HepG2 (cell line): Measurements from ENCODE around the gene PLA2G4A. TPM values are rescaled to one million over a fixed set of nuclear protein-coding genes. Genes with fewer than 3 reads are reported as not detected.

Experiments
- ATAC-seq: fragments of 200-7000 bp; cut with Tn5 transposase; 3 replicates; pipeline ENCODE4 v1.9.1; 2020; ENCODE audit warnings: mild to moderate bottlenecking, moderate library complexity
- BruUV-seq: library from RNA; stranded (reverse); fragments of 400-500 nt; replicated peaks from 2 replicates; lab custom pipeline; 2021; lab: Mats Ljungman, UMichigan
- CTCF ChIA-PET: fragments of 300-600 bp; formaldehyde crosslinking; extraction: SDS; loops from one replicate; lab custom pipeline; 2021; ENCODE audit warnings: low total read pairs, inconsistent platforms, low intra/inter-chr PET ratio; lab: Yijun Ruan, JAX
- POLR2A ChIA-PET: fragments of 350-600 bp; sonication (Branson Sonifier 250); formaldehyde crosslinking; loops from one replicate; lab custom pipeline; 2020; ENCODE audit warnings: antibody characterized with exemption, inconsistent platforms; lab: Yijun Ruan, JAX
- DNase-seq: peaks from one replicate; pipeline ENCODE4 v3.0.0-alpha.2; 2015; ENCODE audit warnings: low spot score
- FAIRE-seq: peaks from 3 replicates; lab custom pipeline; 2011; peaks lifted over from hg19 to GRCh38; lab: Jason Lieb, UNC
- H2AFZ ChIP-seq: one replicate; pipeline ENCODE4 v1.6.1; 2011; ENCODE audit warnings: low read length, inconsistent platforms
- H3K27ac ChIP-seq: fragments of 300-600 bp; 3 replicates; pipeline ENCODE4 v1.8.0; 2011; ENCODE audit warnings: mixed run types, mild to moderate bottlenecking, mixed read lengths, low read length, inconsistent platforms; ENCODE audit not compliant: insufficient read depth; ENCODE audit errors: extremely low read length
- H3K27me3 ChIP-seq, 2 experiments: fragments of 200-600 bp in 1 of 2; 2 replicates in 1 of 2; 3 replicates in 1 of 2; pipeline versions ENCODE4 v1.6.0 to v1.8.0; 2011; ENCODE audit warnings: low read length in 2 of 2, mild to moderate bottlenecking in 2 of 2, moderate library complexity in 2 of 2, inconsistent platforms in 1 of 2; ENCODE audit not compliant: insufficient read depth in 2 of 2, control insufficient read depth in 1 of 2
- H3K36me3 ChIP-seq, 2 experiments: fragments of 200-600 bp in 1 of 2; replicated peaks in 1 of 2; 2 replicates in 1 of 2; 3 replicates in 1 of 2; pipeline versions ENCODE4 v1.5.1 to v1.8.0; 2011; ENCODE audit warnings: low read length in 2 of 2, inconsistent platforms in 1 of 2; ENCODE audit not compliant: insufficient read depth in 2 of 2, control insufficient read depth in 1 of 2
- H3K4me1 ChIP-seq: 2 replicates; pipeline ENCODE4 v1.5.1; 2012; ENCODE audit warnings: low read length, inconsistent platforms; ENCODE audit not compliant: insufficient read depth
- H3K4me2 ChIP-seq: 2 replicates; pipeline ENCODE4 v1.6.0; 2011; ENCODE audit warnings: low read depth, low read length, inconsistent platforms
- H3K4me3 ChIP-seq, 3 experiments: fragments of 200-600 bp in 1 of 3; sonication (generic), shearing (Covaris generic) in 1 of 3; replicated peaks in 1 of 3; 2 replicates each; pipeline ENCODE4 v1.5.1; 2011 to 2016; ENCODE audit warnings: low read length in 3 of 3, inconsistent platforms in 2 of 3, low read depth in 2 of 3, mild to moderate bottlenecking in 2 of 3, control low read depth in 1 of 3, mixed read lengths in 1 of 3; ENCODE audit not compliant: insufficient read depth in 1 of 3
- H3K79me2 ChIP-seq: one replicate; pipeline ENCODE4 v1.6.1; 2011; ENCODE audit warnings: low read length, inconsistent platforms; ENCODE audit not compliant: insufficient read depth
- H3K9ac ChIP-seq: 2 replicates; pipeline ENCODE4 v1.6.0; 2011; ENCODE audit warnings: mild to moderate bottlenecking, low read depth, low read length, inconsistent platforms; ENCODE audit not compliant: insufficient read depth
- H3K9me3 ChIP-seq: 2 replicates; pipeline ENCODE4 v1.5.1; 2012; ENCODE audit warnings: mild to moderate bottlenecking, low read length
- H4K20me1 ChIP-seq: 2 replicates; pipeline ENCODE4 v1.6.0; 2011; ENCODE audit warnings: inconsistent platforms, mild to moderate bottlenecking, low read length, moderate library complexity; ENCODE audit not compliant: insufficient read depth
- CEBPZ ChIP-seq: IDR thresholded peaks from 2 replicates; pipeline ENCODE4 v1.6.1; 2012; ENCODE audit warnings: low read length, improper control_type of control experiment
- E2F1 ChIP-seq: sonication (generic); formaldehyde crosslinking; IDR thresholded peaks from 2 replicates; pipeline ENCODE4 v1.5.0; 2020; ENCODE audit warnings: missing genetic modification reagents
- FOSL1 ChIP-seq: sonication (generic); formaldehyde crosslinking; IDR thresholded peaks from 2 replicates; pipeline ENCODE4 v1.9.0; 2021; ENCODE audit warnings: missing genetic modification reagents, borderline replicate concordance
- HMG20A ChIP-seq: IDR thresholded peaks from 2 replicates; pipeline ENCODE4 v1.6.1; 2016; ENCODE audit warnings: borderline replicate concordance
- MZF1 ChIP-seq: sonication (generic); formaldehyde crosslinking; IDR thresholded peaks from 2 replicates; pipeline ENCODE4 v1.8.1; 2023; ENCODE audit warnings: mild to moderate bottlenecking, missing genetic modification reagents, borderline replicate concordance
- NR2C2 ChIP-seq: sonication (generic); formaldehyde crosslinking; IDR thresholded peaks from 2 replicates; pipeline ENCODE4 v1.4.0; 2020; ENCODE audit warnings: missing genetic modification reagents, mild to moderate bottlenecking, moderate library complexity, borderline replicate concordance
- ONECUT2 ChIP-seq: sonication (generic); formaldehyde crosslinking; IDR thresholded peaks from 2 replicates; pipeline ENCODE4 v1.4.0; 2020; ENCODE audit warnings: missing genetic modification reagents
- POLR2G ChIP-seq: fragments of 200-400 bp; formaldehyde crosslinking; IDR thresholded peaks from 2 replicates; pipeline ENCODE4 v1.6.1; 2018; ENCODE audit warnings: mild to moderate bottlenecking, low read depth, low read length, moderate library complexity
- TMF1 ChIP-seq: sonication (generic); formaldehyde crosslinking; IDR thresholded peaks from 2 replicates; pipeline ENCODE4 v1.8.1; 2022; ENCODE audit warnings: low read depth, missing genetic modification reagents
- ZFP37 ChIP-seq: sonication (generic); formaldehyde crosslinking; IDR thresholded peaks from 2 replicates; pipeline ENCODE4 v1.4.0; 2020; ENCODE audit warnings: missing genetic modification reagents, borderline replicate concordance
- ZFP41 ChIP-seq: sonication (generic); formaldehyde crosslinking; IDR thresholded peaks from 2 replicates; pipeline ENCODE4 v1.4.0; 2020; ENCODE audit warnings: mild to moderate bottlenecking, missing genetic modification reagents, borderline replicate concordance
- ZNF205 ChIP-seq: IDR thresholded peaks from 2 replicates; pipeline ENCODE4 v1.6.1; 2018; ENCODE audit warnings: missing biosample characterization, missing genetic modification reagents
- ZNF230 ChIP-seq: sonication (generic); formaldehyde crosslinking; IDR thresholded peaks from 2 replicates; pipeline ENCODE4 v1.4.0; 2020; ENCODE audit warnings: mild to moderate bottlenecking, missing genetic modification reagents
- ZNF556 ChIP-seq: sonication (generic); formaldehyde crosslinking; IDR thresholded peaks from 2 replicates; pipeline ENCODE4 v1.4.0; 2020; ENCODE audit warnings: mild to moderate bottlenecking, missing genetic modification reagents, borderline replicate concordance
- WGBS: methylation state at CpG from one replicate; pipeline ENCODE4 v1.1.6; 2017; ENCODE audit warnings: low lambda C conversion rate; 5-methylcytosine and 5-hydroxymethylcytosine counted together
- in situ Hi-C: cut with HindIII; loops from 2 replicates; pipeline ENCODE4 v1.10.0; 2017; ENCODE audit warnings: low pct_unique_long_range_greater_than_20kb; ENCODE audit not compliant: extremely low pct_ligation_motif_present
- intact Hi-C: fragments of 100-400 bp; cut with micrococcal nuclease; formaldehyde crosslinking; loops from one replicate; pipeline ENCODE4 v1.10.0; 2022; ENCODE audit not compliant: unreplicated experiment
- polyA plus RNA-seq, 8 experiments: library from polyadenylated mRNA; depleted of rRNA in 3 of 8; stranded (reverse) in 7 of 8; unstranded in 1 of 8; fragments of >200 nt; fragmentation: Illumina TruSeq in 4 of 8; extraction: Trizol in 4 of 8; gene quantifications; 2 replicates each; pipeline versions ENCODE4 v1.2.1 to v1.2.3, GENCODE V29; 2011 to 2016; ENCODE audit warnings: low read depth in 4 of 8, missing spikeins in 1 of 8, mixed read lengths in 1 of 8; ENCODE audit not compliant: insufficient read depth in 1 of 8
- total RNA-seq, 5 experiments: library from RNA; depleted of rRNA; stranded (reverse); fragments of >200 nt; fragmentation: Illumina TruSeq; extraction: Trizol; gene quantifications; 2 replicates each; pipeline ENCODE4 v1.2.3, GENCODE V29; 2016; ENCODE audit warnings: low read depth in 1 of 5

The PLA2G4A gene
- total and polyA plus RNA-seq, 2 of the 13 experiments (the other 11 are each of a cell fraction or from before 2014, with no cell fraction given) = not detected

- no peak for TF ChIP-seq E2F1 (CRISPR knock-in tag)
- TF ChIP-seq ZFP41 (CRISPR knock-in tag) = no peak
- intact Hi-C loops (no loop called here), in situ Hi-C loops (no loop called here)
- Histone ChIP-seq H3K79me2 (no peaks in the 10 kb centered on the region), H3K27ac (no peak overlapping the region), H4K20me1 (no peaks in the 10 kb centered on the region), H3K36me3 (no peaks in the 10 kb centered on the region), H3K4me1 (no peaks in the 10 kb centered on the region), H3K9me3 (no peaks in the 10 kb centered on the region), H2AFZ (no peak overlapping the region), H3K4me3 (no peak overlapping the region), H3K4me2 (no peak overlapping the region), H3K27me3 (no peaks in the 10 kb centered on the region), H3K9ac (no peak overlapping the region)
- ATAC-seq = no peak
- DNase-seq = no peak
- FAIRE-seq = no peak
- ChIA-PET CTCF (no interaction called here), POLR2A (no interaction called here)
- 16% methylated on average over 2 of the region's 2 CpGs for WGBS
- BruUV-seq = no TSS peak
Observed at GRCh38 chr1:186838380-186839040, 9.8 kb downstream of the PLA2G4A start.

GRCh38 chr1:186839041-186839400 lies 10.3 kb downstream of the PLA2G4A start:
- 0% methylated on average over 2 of the region's 2 CpGs for WGBS
- CTCF ChIA-PET = no interaction called here

More at GRCh38 chr1:186839041-186839400, 10.3 kb downstream of the PLA2G4A start:
- POLR2A ChIA-PET = no interaction called here
- in situ Hi-C loops = no loop called here
- no peaks in the 10 kb centered on the region for H3K36me3 ChIP-seq
- TF ChIP-seq TMF1 (CRISPR knock-in tag) (no peak), NR2C2 (CRISPR knock-in tag) (no peak), ZNF205 (CRISPR knock-in tag) (no peak), FOSL1 (no peak), ZNF230 (CRISPR knock-in tag) (no peak), HMG20A (no peak), ZNF556 (CRISPR knock-in tag) (no peak), CEBPZ (no peak), MZF1 (CRISPR knock-in tag) (no peak), ONECUT2 (no peak), ZFP37 (CRISPR knock-in tag) (no peak), POLR2G (no peak)
- TF ChIP-seq, all 625 proteins: peak for 0
- no peak for DNase-seq
- no peak for ATAC-seq
- Histone ChIP-seq H3K4me3 (no peak overlapping the region), H3K9ac (no peak overlapping the region), H3K27me3 (no peaks in the 10 kb centered on the region), H3K27ac (no peak overlapping the region), H3K9me3 (no peaks in the 10 kb centered on the region), H3K79me2 (no peaks in the 10 kb centered on the region), H3K4me2 (no peak overlapping the region), H2AFZ (no peak overlapping the region), H3K4me1 (no peaks in the 10 kb centered on the region), H4K20me1 (no peaks in the 10 kb centered on the region)
- no TSS peak for BruUV-seq
- no peak for FAIRE-seq
- intact Hi-C loops = no loop called here
